Fibroblast of lung (primary cell): ENCODE results near the gene LEKR1. TPM values are rescaled to one million over a fixed set of nuclear protein-coding genes. Genes with fewer than 3 reads are reported as not detected.

Source experiments
- DNase-seq, 2 donors: peaks; one replicate each; pipeline versions ENCODE4 v3.0.0 to v3.0.0-alpha.2; 2010; ENCODE audit warnings: low read depth in 2 of 2
- H2AFZ ChIP-seq: 2 replicates; pipeline ENCODE4 v1.5.1; 2012; ENCODE audit warnings: low read length, control low read depth, inconsistent platforms
- H3K27ac ChIP-seq: 2 replicates; pipeline ENCODE4 v1.5.1; 2011; ENCODE audit warnings: low read length, control low read depth; ENCODE audit not compliant: insufficient read depth
- H3K27me3 ChIP-seq: 2 replicates; pipeline ENCODE4 v1.5.1; 2011; ENCODE audit warnings: mild to moderate bottlenecking, low read length; ENCODE audit not compliant: control insufficient read depth, insufficient read depth
- H3K36me3 ChIP-seq: 2 replicates; pipeline ENCODE4 v1.5.1; 2011; ENCODE audit warnings: low read length; ENCODE audit not compliant: control insufficient read depth, insufficient read depth
- H3K4me1 ChIP-seq: 2 replicates; pipeline ENCODE4 v1.5.1; 2011; ENCODE audit warnings: low read length; ENCODE audit not compliant: control insufficient read depth, insufficient read depth; ENCODE audit errors: extremely low read depth
- H3K4me2 ChIP-seq: 2 replicates; pipeline ENCODE4 v1.5.1; 2011; ENCODE audit warnings: low read length, control low read depth; ENCODE audit not compliant: insufficient read depth; ENCODE audit errors: extremely low read depth
- H3K4me3 ChIP-seq, 4 experiments: fragments of 200-600 bp in 1 of 4; sonication (generic) in 1 of 4; replicated peaks in 1 of 4; 2 replicates each; pipeline ENCODE4 v1.5.1; 2011 to 2016; ENCODE audit warnings: low read length in 4 of 4, low read depth in 3 of 4, mild to moderate bottlenecking in 3 of 4, control low read depth in 2 of 4, inconsistent platforms in 1 of 4, mixed read lengths in 1 of 4; ENCODE audit not compliant: insufficient read depth in 1 of 4; ENCODE audit errors: control extremely low read depth in 1 of 4
- H3K79me2 ChIP-seq: 2 replicates; pipeline ENCODE4 v1.5.1; 2012; ENCODE audit warnings: mild to moderate bottlenecking, low read length, inconsistent platforms; ENCODE audit not compliant: control insufficient read depth, insufficient read depth
- H3K9ac ChIP-seq: 2 replicates; pipeline ENCODE4 v1.5.1; 2011; ENCODE audit warnings: mild to moderate bottlenecking, low read length, control low read depth; ENCODE audit not compliant: insufficient read depth
- H3K9me3 ChIP-seq: 2 replicates; pipeline ENCODE4 v1.5.1; 2012; ENCODE audit warnings: low read depth, low read length; ENCODE audit not compliant: control insufficient read depth, insufficient read depth
- H4K20me1 ChIP-seq: 2 replicates; pipeline ENCODE4 v1.5.1; 2011; ENCODE audit warnings: low read length; ENCODE audit not compliant: control insufficient read depth, insufficient read depth; ENCODE audit errors: extremely low read depth
- EZH2 ChIP-seq: IDR thresholded peaks from 2 replicates; pipeline ENCODE4 v1.5.1; 2012; ENCODE audit warnings: low read length, control low read depth, mild to moderate bottlenecking; ENCODE audit errors: missing control alignments
- polyA plus RNA-seq, 2 donors: library from polyadenylated mRNA; depleted of rRNA in 1 of 2; stranded (reverse) in 1 of 2; unstranded in 1 of 2; fragments of >200 nt; gene quantifications; 2 replicates each; pipeline ENCODE4 v1.2.1, GENCODE V29; 2011 to 2012; ENCODE audit warnings: missing spikeins in 1 of 2
- total RNA-seq: library from RNA; depleted of rRNA; stranded (reverse); fragments of >200 nt; gene quantifications from 2 replicates; pipeline ENCODE4 v1.2.1, GENCODE V29; 2014
- TF ChIP-seq, protein P1 (sequence below), 2 donors: IDR thresholded peaks in 1 of 2; conservative IDR thresholded peaks in 1 of 2; 1 replicate in 1 of 2; 2 replicates in 1 of 2; pipeline ENCODE4 v1.5.1; 2011 to 2012; ENCODE audit warnings: low read length in 2 of 2, control low read depth in 1 of 2, inconsistent platforms in 1 of 2, low read depth in 1 of 2, mild to moderate bottlenecking in 1 of 2

LEKR1 gene
- total and polyA plus RNA-seq, 2 donors (not counting 1 experiment from before 2014, with no cell fraction given) = 0.28 to 1.3 TPM

DNA sequence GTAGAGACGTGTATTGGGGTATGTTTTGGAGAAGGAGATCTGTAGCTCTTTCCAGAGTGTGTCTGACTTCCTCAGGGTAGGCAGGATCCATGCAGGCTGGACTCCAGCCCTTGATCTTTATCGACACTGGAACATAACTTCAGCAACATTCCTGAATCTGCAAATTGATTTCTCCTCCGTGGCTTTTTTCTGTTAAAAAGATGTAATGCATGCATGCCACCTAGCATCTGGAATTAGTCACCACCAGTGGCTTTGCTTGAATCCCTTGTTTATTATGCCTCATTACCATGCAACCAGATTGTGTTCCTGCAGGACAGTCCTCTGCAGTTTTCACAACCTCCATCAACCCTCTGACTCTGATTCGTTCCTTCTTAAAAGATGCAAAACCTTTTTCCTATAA lies 247.7 kb downstream of the LEKR1 start:
- Histone ChIP-seq H3K36me3 (no peaks in the 10 kb centered on the region), H3K9me3 (no peaks in the 10 kb centered on the region), H3K4me1 (peaks cover 3% of the 10 kb centered on the region), H3K9ac (no peak overlapping the region), H3K4me2 (no peak overlapping the region), H3K27ac (no peak overlapping the region), H3K27me3 (no peaks in the 10 kb centered on the region), H2AFZ (no peak overlapping the region), H3K79me2 (no peaks in the 10 kb centered on the region), H4K20me1 (no peaks in the 10 kb centered on the region), H3K4me3 (no peak overlapping the region)
- peak; percentile 53 to 76 for DNase-seq
- TF ChIP-seq, protein P1, sequence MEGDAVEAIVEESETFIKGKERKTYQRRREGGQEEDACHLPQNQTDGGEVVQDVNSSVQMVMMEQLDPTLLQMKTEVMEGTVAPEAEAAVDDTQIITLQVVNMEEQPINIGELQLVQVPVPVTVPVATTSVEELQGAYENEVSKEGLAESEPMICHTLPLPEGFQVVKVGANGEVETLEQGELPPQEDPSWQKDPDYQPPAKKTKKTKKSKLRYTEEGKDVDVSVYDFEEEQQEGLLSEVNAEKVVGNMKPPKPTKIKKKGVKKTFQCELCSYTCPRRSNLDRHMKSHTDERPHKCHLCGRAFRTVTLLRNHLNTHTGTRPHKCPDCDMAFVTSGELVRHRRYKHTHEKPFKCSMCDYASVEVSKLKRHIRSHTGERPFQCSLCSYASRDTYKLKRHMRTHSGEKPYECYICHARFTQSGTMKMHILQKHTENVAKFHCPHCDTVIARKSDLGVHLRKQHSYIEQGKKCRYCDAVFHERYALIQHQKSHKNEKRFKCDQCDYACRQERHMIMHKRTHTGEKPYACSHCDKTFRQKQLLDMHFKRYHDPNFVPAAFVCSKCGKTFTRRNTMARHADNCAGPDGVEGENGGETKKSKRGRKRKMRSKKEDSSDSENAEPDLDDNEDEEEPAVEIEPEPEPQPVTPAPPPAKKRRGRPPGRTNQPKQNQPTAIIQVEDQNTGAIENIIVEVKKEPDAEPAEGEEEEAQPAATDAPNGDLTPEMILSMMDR (conservative IDR thresholded peaks at IDR 0.05 in 1 of 2, IDR thresholded peaks at IDR 0.05 in 1 of 2; ENCODE audit: low read depth in 1 of 2, low read length in 2 of 2) = no peak
- no peak for TF ChIP-seq EZH2

DNA sequence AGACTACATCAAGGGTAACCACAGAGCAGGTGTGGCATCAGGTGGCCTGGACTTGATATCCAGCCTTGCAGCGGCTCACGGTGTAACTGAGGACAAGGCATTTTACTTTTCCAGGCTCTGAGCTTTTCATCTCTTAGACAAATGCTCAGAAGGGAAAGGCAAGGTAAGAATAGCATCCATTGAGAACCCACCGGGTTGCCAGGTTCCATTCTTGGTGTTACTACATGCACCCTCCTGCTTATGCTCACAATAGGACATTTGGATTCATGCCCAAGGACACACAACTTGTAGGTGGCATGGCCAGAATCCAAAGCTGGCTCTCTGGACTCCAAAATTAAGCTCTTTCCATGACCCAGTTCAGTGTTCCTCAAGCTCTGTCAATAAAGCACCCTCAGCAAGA lies 248.3 kb downstream of the LEKR1 start:
- Histone ChIP-seq H3K9ac (no peak overlapping the region), H3K4me3 (no peak overlapping the region), H3K4me2 (no peak overlapping the region), H4K20me1 (no peaks in the 10 kb centered on the region), H3K27me3 (no peaks in the 10 kb centered on the region), H3K79me2 (no peaks in the 10 kb centered on the region), H3K4me1 (peaks cover 3% of the 10 kb centered on the region), H3K27ac (no peak overlapping the region), H3K9me3 (no peaks in the 10 kb centered on the region), H3K36me3 (no peaks in the 10 kb centered on the region), H2AFZ (no peak overlapping the region)
- no peak for TF ChIP-seq EZH2
- TF ChIP-seq, protein P1 (conservative IDR thresholded peaks at IDR 0.05 in 1 of 2, IDR thresholded peaks at IDR 0.05 in 1 of 2; ENCODE audit: low read depth in 1 of 2, low read length in 2 of 2) = no peak
- no peak for DNase-seq

DNA sequence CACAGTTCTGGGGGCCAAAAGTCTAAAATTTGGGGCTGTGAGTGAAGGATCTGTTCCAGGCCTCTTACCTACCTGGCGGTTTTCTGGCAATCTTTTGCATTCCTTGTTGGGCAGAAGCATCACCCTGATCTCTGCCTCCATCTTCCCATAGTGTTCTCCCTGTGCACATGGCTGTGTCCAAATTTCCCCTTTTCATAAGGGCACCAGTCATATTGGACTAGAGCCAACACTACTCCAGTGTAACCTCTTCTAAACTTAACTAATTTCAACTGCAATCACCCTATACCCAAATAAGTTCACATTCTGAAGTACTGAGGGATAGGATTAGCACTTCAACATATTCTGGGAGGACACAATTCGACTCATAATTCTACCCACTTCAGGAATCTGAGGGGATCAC lies 248.8 kb downstream of the LEKR1 start:
- Histone ChIP-seq H4K20me1 (no peaks in the 10 kb centered on the region), H3K79me2 (no peaks in the 10 kb centered on the region), H3K4me3 (no peak overlapping the region), H3K4me1 (peaks cover 3% of the 10 kb centered on the region), H3K4me2 (no peak overlapping the region), H3K27ac (no peak overlapping the region), H3K9me3 (no peaks in the 10 kb centered on the region), H3K9ac (no peak overlapping the region), H3K36me3 (no peaks in the 10 kb centered on the region), H3K27me3 (no peaks in the 10 kb centered on the region), H2AFZ (no peak overlapping the region)
- no peak for TF ChIP-seq EZH2
- TF ChIP-seq, protein P1 (conservative IDR thresholded peaks at IDR 0.05 in 1 of 2, IDR thresholded peaks at IDR 0.05 in 1 of 2; ENCODE audit: low read depth in 1 of 2, low read length in 2 of 2) = no peak
- DNase-seq = no peak
